Stimulated activated CD4-positive, alpha-beta T cell treated with anti-CD3 and anti-CD28 coated beads, TNF-alpha, amount 100 ng/mL, for 24 hours (primary cell): ENCODE data around the gene UNC5B.

ENCODE experiments used
- DNase-seq, 3 experiments: peaks; one replicate each; pipeline ENCODE4 v3.0.0-alpha.2; 2020; ENCODE audit warnings: low read depth in 3 of 3

UNC5B gene

DNA sequence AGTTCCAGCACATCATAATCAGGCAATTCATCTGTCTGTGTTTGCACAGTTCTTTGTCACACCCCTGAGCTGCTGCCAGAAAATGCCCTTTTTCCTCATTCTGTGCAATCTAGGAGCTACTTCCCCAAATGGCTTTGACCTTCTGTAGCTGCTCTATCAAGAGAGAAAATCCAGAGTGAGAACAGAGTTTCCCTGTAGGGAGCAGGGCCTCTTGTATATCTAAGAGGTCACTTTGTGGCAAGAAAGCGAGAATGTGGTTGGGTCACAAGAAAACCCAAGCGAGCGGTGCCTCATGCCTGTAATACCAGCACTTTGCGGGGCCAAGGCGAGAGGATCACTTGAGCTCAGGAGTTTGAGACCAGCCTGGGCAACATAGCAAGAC is 131.0 kb downstream of the UNC5B start:
- DNase-seq = no peak

DNA sequence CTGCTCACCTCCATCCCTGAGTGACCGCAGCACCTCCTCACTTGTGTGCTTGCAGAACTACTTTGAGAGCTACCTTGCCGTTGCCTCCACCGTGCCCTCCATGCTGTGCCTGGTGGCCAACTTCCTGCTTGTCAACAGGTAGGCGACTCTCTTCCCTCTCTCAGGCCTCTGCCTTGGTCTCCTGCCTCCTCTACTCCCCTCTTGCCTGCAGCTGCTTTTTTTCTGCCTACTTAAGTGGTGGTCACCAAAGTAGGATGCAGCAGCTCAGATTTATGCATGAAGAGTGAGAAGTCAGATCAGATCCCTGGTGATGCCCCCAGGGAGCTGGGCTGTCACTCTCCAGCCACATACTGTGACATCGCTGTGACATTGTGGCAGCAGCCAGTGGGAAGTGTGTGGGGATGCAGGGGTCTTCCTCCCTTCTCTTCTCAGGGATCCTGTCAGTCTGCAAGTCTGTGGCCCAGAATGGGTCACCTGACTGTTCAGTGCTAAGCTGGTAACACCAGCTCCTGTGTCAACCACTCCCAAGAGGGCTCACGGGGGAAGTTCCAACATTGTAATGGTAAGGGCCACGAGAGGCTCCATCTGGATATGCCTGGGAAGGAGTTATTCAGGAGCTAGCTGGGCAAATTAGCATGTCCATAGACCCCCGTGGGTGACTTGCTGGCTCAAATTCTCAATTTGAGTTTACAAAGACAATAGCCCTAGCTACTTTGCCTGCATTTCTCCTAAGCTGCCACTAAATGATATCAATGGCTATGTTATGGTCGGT is 132.0 kb downstream of the UNC5B start:
- no peak for DNase-seq

DNA sequence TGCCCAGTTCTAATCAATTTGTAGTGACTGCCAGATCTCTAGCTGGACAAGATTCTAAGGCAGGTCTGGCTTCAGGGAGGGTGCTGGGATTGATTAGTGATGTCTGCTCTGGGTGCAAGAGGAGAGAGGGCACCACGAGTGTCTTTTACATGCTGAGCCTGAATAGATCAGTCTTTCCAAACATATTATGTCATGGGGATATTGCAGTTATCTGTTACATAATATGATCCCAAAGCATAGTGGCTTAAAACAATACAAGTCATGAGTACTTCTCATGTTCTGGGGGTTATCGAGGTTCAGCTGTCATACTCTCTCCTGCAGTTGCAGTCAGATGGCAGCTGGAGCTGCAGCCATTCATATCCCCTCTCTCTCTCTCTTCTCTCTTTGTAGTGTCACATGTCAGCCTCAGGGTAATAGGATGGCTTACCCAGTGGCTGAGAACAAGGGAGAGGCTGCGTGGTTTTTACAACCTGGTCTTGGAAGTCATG is 132.7 kb downstream of the UNC5B start:
- no peak for DNase-seq

DNA sequence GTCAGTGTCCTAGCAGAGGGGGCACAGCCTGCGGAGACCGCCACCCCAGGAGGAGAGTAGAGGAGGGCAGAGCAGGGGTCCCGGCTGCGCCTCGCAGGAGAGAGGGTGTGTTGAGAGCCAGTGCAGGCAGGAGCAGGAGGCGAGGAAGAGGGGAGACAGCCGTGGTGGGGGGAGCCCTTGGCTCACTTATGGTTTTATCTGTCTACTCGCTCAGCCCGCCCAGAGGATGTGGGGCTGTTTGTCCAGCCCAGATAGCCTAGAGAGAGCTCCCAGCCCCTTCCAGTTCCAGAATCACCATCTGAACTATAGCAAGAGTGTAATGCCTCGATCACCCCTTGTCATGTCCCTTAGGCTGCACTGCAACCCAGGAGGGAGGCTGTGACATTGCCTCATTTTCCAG is 133.3 kb downstream of the UNC5B start:
- no peak for DNase-seq

DNA sequence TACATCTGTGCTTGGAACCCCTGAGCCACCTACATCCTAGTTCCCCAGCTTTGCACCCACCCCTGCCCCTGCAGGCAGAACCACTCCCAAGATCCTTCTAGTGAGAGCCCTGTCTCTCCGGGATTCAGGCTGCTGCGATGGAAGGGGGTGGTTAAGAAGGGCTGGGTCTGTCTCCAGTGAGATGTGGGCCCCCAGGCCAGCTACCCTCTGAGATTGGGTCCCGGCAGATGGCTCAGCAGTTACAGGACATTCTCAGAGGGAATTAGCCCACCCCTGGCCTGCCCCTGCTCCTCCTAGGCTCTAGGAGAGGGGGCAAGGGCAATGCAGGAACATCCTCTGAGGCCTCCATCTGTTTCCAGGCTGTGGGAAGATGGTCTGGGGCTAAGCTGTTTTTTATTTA is 134.4 kb downstream of the UNC5B start:
- no peak for DNase-seq

DNA sequence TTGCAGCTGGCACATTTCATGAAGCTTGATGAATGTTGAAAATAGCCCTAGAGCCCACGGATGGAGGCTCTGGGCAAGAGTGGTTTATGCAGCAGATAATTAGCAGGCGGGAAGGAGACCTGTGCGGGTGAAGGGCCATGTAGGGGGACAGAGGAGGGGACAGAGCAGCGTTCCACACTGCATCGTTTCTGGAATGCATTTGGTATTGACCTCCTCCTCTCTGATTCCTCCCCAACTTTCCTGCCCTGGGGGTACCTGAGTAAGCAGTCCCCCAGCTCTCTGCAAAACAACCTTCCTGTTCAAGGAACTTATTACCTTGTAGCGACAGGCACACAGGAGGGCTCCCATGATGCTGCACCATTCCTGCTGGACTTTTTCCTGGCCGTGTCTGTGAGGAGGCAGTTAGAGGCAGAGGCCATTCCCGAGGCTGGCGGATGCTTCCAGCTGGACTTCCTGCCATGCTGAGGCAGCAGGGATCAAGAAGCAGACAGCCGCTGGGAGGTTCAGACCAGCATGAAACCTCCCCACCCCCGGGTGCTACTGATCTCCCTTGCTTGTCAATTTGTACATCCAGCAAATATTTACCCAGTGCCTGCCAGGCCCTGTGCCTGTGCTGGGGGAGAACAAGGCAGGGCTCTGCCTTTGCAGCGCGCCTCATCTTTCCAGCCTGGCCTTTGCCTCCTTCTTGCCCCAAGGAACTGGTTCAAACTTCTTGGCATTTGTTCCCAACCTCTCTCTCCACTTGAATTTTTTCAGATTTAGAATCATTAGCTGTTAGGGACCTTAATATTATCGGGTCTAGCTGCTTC is 135.4 kb downstream of the UNC5B start:
- no peak for DNase-seq

DNA sequence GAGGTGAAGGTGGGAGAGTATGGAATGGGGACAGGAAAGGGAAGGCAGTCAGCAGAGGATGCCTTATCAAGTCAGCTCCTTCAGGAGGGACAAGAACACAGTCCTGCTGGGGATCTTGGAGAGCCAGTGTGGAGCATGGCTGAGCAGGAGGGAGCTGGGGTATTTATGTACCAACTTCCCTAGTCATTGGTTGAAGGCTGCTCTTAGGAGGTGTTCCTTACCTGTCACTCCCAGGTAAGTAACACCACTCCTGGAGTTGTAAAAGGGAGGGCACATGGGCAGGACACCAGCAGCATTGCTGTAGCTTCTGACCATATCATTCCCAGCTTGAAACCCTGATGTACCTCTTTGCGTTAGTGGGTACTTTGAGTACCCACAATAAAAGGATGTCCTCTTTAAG is 136.5 kb downstream of the UNC5B start:
- no peak for DNase-seq

DNA sequence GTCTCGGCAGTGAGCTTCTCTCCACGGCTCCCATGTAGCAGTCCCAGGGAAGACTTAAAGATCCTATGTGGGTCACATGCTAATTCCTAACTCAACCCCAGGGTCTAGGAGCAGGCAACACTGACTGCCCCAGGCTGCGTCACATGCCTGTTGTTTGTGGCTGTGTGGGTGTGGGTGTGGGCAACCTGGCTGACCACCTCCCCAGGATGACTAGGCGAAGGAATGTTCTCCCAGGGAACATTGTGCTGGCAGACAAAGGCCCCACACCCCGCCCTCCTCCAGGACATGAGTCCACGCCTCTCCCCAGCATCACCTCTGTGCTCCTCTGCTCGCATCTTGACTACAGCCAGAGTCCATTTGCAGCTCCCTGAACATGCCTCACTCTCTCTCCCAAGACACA is 137.0 kb downstream of the UNC5B start:
- no peak for DNase-seq

DNA sequence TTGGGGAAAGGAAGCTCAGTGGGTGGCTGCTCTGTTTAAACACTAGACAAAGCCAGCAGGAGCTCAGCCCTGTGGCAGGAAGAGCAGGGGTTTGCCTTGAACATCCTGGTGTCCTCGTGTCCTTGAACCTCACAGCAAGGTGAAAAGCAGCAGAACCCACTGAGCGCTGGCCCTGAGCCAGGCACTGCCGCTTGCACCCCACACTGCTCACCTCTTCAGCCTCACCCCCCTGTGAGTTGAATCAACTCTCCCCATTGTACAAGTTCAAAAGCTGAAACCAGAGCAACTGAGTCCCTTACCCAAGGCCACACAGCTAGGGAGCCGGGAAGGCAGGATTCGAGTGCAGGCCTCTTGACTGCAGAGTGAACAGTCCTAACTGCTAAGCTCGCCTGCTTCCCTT is 138.7 kb downstream of the UNC5B start:
- no peak for DNase-seq

DNA sequence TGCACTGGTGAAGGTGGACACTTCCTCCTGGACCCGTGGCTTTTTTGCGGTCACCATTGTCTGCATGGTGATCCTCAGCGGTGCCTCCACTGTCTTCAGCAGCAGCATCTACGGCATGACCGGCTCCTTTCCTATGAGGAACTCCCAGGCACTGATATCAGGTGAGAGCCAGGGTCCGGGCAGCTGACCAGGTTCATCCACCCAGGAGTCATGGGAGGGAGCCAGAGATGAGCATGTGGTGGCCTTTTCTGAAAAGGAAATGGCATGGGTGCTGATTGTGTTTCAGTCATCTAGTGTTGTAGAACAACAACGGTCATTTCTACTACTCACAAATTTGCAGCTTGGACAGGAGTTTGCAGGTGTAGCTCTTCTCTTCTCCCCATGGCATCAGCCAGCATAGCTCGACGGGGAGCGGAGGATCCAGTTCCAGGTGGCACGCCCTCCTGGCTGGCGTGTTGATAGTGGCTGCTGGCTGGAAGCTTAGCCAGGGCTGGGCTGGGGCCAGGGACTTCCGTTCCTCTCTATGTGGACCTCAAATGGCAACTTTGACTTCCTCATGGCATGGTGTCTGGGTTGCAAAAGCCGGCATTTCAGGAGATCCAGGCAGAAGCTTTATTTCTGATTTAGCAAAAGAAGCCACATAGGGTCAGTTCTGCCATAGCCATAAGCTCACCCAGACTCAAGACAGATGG is 139.4 kb downstream of the UNC5B start:
- no peak for DNase-seq
